Measurements from ENCODE around the gene NOXA1. TPM values are rescaled to one million over a fixed set of nuclear protein-coding genes. Genes with fewer than 3 reads are reported as not detected.

The NOXA1 gene
- polyA plus RNA-seq, 3 donors: 1.3 to 9.4 (median 1.6) TPM

GRCh38 chr9:137445930-137446431, 22.8 kb downstream of the NOXA1 start:
- Histone ChIP-seq H3K36me3 (replicated peaks in 1 of 2; ENCODE audit: control insufficient read depth in 1 of 2, insufficient read depth in 2 of 2, low read length in 2 of 2) (peaks cover 9 to 10% of the 10 kb centered on the region in 2 donors), H3K79me2 (ENCODE audit: insufficient read depth, low read length) (no peaks in the 10 kb centered on the region), H3K4me2 (replicated peaks; ENCODE audit: extremely low read depth, low read length, poor library complexity, severe bottlenecking) (no peak overlapping the region), H3K9ac (ENCODE audit: insufficient read depth, low read length, poor library complexity, severe bottlenecking) (no peak overlapping the region), H3K27ac (ENCODE audit: low read depth in 1 of 2, low read length in 2 of 2) (no peak overlapping the region), H3K4me3 (replicated peaks in 1 of 3; ENCODE audit: low read depth in 2 of 3, low read length in 3 of 3) (peak overlapping the region in 1 of 3 experiments; percentile 23), H2AFZ (ENCODE audit: insufficient read depth, low read depth, low read length, poor library complexity, severe bottlenecking) (no peak overlapping the region), H3K27me3 (ENCODE audit: control insufficient read depth in 2 of 2, insufficient read depth in 2 of 2, low read length in 2 of 2) (peaks cover 5 to 11% of the 10 kb centered on the region in 2 donors), H4K20me1 (ENCODE audit: insufficient read depth, low read length) (no peaks in the 10 kb centered on the region), H3K9me3 (replicated peaks in 1 of 2; ENCODE audit: control insufficient read depth in 1 of 2, insufficient read depth in 1 of 2, low read length in 2 of 2) (peaks cover 0 to 5% of the 10 kb centered on the region in 2 donors), H3K4me1 (ENCODE audit: control insufficient read depth in 1 of 2, insufficient read depth in 2 of 2, low read length in 2 of 2) (peaks cover 52 to 67% of the 10 kb centered on the region in 2 donors)
- H3K9me3 Mint-ChIP-seq: peaks cover 0 to 8% (median 5%) of the 10 kb centered on the region in 7 donors
- H3K4me1 Mint-ChIP-seq: peaks cover 39% of the 10 kb centered on the region
- H3K36me3 Mint-ChIP-seq: peaks cover 8 to 16% of the 10 kb centered on the region in 2 donors
- no peak for TF ChIP-seq CTCF (IDR thresholded peaks at IDR 0.05)
- DNase-seq: no peak
- intact Hi-C loops (cut with micrococcal nuclease): loop anchor here (2.0 to 10.0 kb wide), 3 partner anchors 21 to 151 kb away; partner anchors contain the start of genes EXD3 (in 1 of the 2) and NOXA1 (in 1 of the 2)
- H3K27me3 Mint-ChIP-seq (ENCODE audit: low read depth in 3 of 3): peaks cover 11 to 21% (median 18%) of the 10 kb centered on the region in 3 donors
- WGBS (ENCODE audit: insufficient coverage): 74% methylated on average over 15 of the region's 19 CpGs
- H3K4me3 Mint-ChIP-seq: no peak overlapping the region
- H3K27ac Mint-ChIP-seq: peak overlapping the region in 3 of 7 donors; percentile 41 to 72 (median 69)

GRCh38 chr9:137446851-137447471, 23.8 kb downstream of the NOXA1 start:
- peak overlapping the region; percentile 37 to 78 for H3K4me3 Mint-ChIP-seq
- Histone ChIP-seq H2AFZ (ENCODE audit: insufficient read depth, low read depth, low read length, poor library complexity, severe bottlenecking) (no peak overlapping the region), H3K79me2 (ENCODE audit: insufficient read depth, low read length) (no peaks in the 10 kb centered on the region), H3K36me3 (replicated peaks in 1 of 2; ENCODE audit: control insufficient read depth in 1 of 2, insufficient read depth in 2 of 2, low read length in 2 of 2) (peaks cover 9 to 10% of the 10 kb centered on the region in 2 donors), H3K4me3 (replicated peaks in 1 of 3; ENCODE audit: low read depth in 2 of 3, low read length in 3 of 3) (peak overlapping the region in 1 of 3 experiments; percentile 23), H4K20me1 (ENCODE audit: insufficient read depth, low read length) (no peaks in the 10 kb centered on the region), H3K9ac (ENCODE audit: insufficient read depth, low read length, poor library complexity, severe bottlenecking) (peak overlapping the region; percentile 18), H3K9me3 (replicated peaks in 1 of 2; ENCODE audit: control insufficient read depth in 1 of 2, insufficient read depth in 1 of 2, low read length in 2 of 2) (peaks cover 0 to 4% of the 10 kb centered on the region in 2 donors), H3K4me2 (replicated peaks; ENCODE audit: extremely low read depth, low read length, poor library complexity, severe bottlenecking) (peak overlapping the region; percentile 19), H3K27ac (ENCODE audit: low read depth in 1 of 2, low read length in 2 of 2) (peak overlapping the region; percentile 33 to 49), H3K4me1 (ENCODE audit: control insufficient read depth in 1 of 2, insufficient read depth in 2 of 2, low read length in 2 of 2) (peaks cover 54 to 67% of the 10 kb centered on the region in 2 donors), H3K27me3 (ENCODE audit: control insufficient read depth in 2 of 2, insufficient read depth in 2 of 2, low read length in 2 of 2) (peaks cover 4 to 9% of the 10 kb centered on the region in 2 donors)
- H3K27ac Mint-ChIP-seq: peak overlapping the region; percentile 61 to 87 (median 80)
- intact Hi-C loops (cut with micrococcal nuclease): loop anchor here in 1 of 2 donors (10.0 kb wide), 1 partner anchor 152 kb away; no protein-coding TSS in a partner anchor
- 55% methylated on average over 20 of the region's 21 CpGs for WGBS (ENCODE audit: insufficient coverage)
- peak; percentile 76 to 78 (median 77) for DNase-seq
- no peak for TF ChIP-seq CTCF (IDR thresholded peaks at IDR 0.05)
- H3K4me1 Mint-ChIP-seq: peaks cover 40% of the 10 kb centered on the region
- peaks cover 9 to 16% (median 14%) of the 10 kb centered on the region in 3 donors for H3K27me3 Mint-ChIP-seq (ENCODE audit: low read depth in 3 of 3)
- H3K9me3 Mint-ChIP-seq: peaks cover 0 to 8% (median 4%) of the 10 kb centered on the region in 7 donors
- H3K36me3 Mint-ChIP-seq: peaks cover 7 to 16% of the 10 kb centered on the region in 2 donors
